ENCODE results near the gene GLP1R.

Gene GLP1R

GRCh38 chr6:39047434-39048327 is 900 bp upstream of the GLP1R start:
- no peak for DNase-seq

- no peak for DNase-seq
Measured at GRCh38 chr6:39049575-39050283, 1.1 kb downstream of the GLP1R start.

GRCh38 chr6:39050453-39051112 is 2.0 kb downstream of the GLP1R start:
- no peak for DNase-seq

- DNase-seq: no peak
Measured at GRCh38 chr6:39051399-39052122, 3.0 kb downstream of the GLP1R start.

GRCh38 chr6:39053016-39053624 is 4.5 kb downstream of the GLP1R start:
- no peak for DNase-seq

- no peak for DNase-seq
Measured at GRCh38 chr6:39053854-39054576, 5.4 kb downstream of the GLP1R start.

GRCh38 chr6:39054577-39055142 is 6.1 kb downstream of the GLP1R start:
- no peak for DNase-seq

- no peak for DNase-seq
Measured at GRCh38 chr6:39055661-39056060, 7.1 kb downstream of the GLP1R start.

- no peak for DNase-seq
Measured at GRCh38 chr6:39056191-39056590, 7.6 kb downstream of the GLP1R start.

- no peak for DNase-seq
Measured at GRCh38 chr6:39056681-39057080, 8.1 kb downstream of the GLP1R start.

- no peak for DNase-seq
Measured at GRCh38 chr6:39057251-39058155, 8.9 kb downstream of the GLP1R start.

- DNase-seq: no peak
Measured at GRCh38 chr6:39058471-39059147, 10.0 kb downstream of the GLP1R start.

- DNase-seq: no peak
Measured at GRCh38 chr6:39059496-39060310, 11.1 kb downstream of the GLP1R start.

- no peak for DNase-seq
Measured at GRCh38 chr6:39060467-39061160, 12.0 kb downstream of the GLP1R start.

GRCh38 chr6:39061182-39061581 is 12.6 kb downstream of the GLP1R start:
- peak; percentile 28 to 34 for DNase-seq

- DNase-seq: no peak
Measured at GRCh38 chr6:39061588-39061987, 13.0 kb downstream of the GLP1R start.

GRCh38 chr6:39062014-39062740 is 13.6 kb downstream of the GLP1R start:
- DNase-seq: no peak

Data from NCI-H187 (cell line).